ENCODE data around the gene RPH3AL.

DNA sequence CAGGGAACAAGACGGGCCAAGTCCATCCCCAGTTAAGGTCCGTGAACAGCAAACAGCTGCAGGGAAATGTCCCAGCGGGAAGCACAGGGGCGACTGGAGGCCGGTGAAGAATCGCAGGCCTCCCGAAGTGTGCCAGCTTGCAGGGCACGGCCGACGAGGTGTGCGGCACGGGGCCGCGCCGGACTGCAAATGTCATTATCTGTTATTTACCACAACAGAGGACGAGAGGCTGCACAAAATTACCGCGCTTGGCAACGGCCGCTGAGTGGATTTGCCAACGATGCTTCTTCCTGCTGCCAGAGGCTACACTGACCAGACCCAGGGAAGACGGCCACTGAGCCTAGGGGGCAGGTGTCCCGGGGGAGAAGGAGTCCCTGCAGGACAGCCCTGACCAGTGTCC lies 53.1 kb downstream of the RPH3AL start:
- TF ChIP-seq CTCF (IDR thresholded peaks at IDR 0.05) (no peak), POLR2A (IDR thresholded peaks at IDR 0.05) (no peak)

Measured in right lobe of liver (tissue), 4 donors.